Stimulated activated CD4-positive, alpha-beta T cell treated with anti-CD3 and anti-CD28 coated beads, TNF-alpha, amount 100 ng/mL, for 1 hour (primary cell): ENCODE data around the gene GRM3.

Experiments used
- DNase-seq, 3 donors: peaks; one replicate each; pipeline ENCODE4 v3.0.0-alpha.2; 2020; ENCODE audit warnings: low read depth in 3 of 3, low spot score in 1 of 3

The GRM3 gene

GRCh38 chr7:86689363-86689762 lies 45.7 kb downstream of the GRM3 start:
- DNase-seq, result no peak

GRCh38 chr7:86692755-86693154 lies 49.0 kb downstream of the GRM3 start:
- DNase-seq, result no peak

GRCh38 chr7:86706406-86706805 lies 62.7 kb downstream of the GRM3 start:
- no peak for DNase-seq

- DNase-seq, result no peak
These were observed 64.4 kb downstream of the GRM3 start for GRCh38 chr7:86708031-86708680.

- no peak for DNase-seq
These were observed 76.6 kb downstream of the GRM3 start for GRCh38 chr7:86720306-86720705.

GRCh38 chr7:86733783-86734182 lies 90.1 kb downstream of the GRM3 start:
- DNase-seq, result no peak

- no peak for DNase-seq
These were observed 101.5 kb downstream of the GRM3 start for GRCh38 chr7:86745013-86745745.

GRCh38 chr7:86747698-86748097 lies 104.0 kb downstream of the GRM3 start:
- no peak for DNase-seq

- no peak for DNase-seq
These were observed 104.5 kb downstream of the GRM3 start for GRCh38 chr7:86748201-86748600.

- no peak for DNase-seq
These were observed 105.4 kb downstream of the GRM3 start for GRCh38 chr7:86748843-86749719.

- no peak for DNase-seq
These were observed 106.3 kb downstream of the GRM3 start for GRCh38 chr7:86749741-86750665.

- no peak for DNase-seq
These were observed 116.5 kb downstream of the GRM3 start for GRCh38 chr7:86760236-86760635.

- DNase-seq, result no peak
These were observed 118.4 kb downstream of the GRM3 start for GRCh38 chr7:86762129-86762528.

GRCh38 chr7:86765931-86766330 lies 122.2 kb downstream of the GRM3 start:
- DNase-seq, result no peak

GRCh38 chr7:86768394-86768793 lies 124.7 kb downstream of the GRM3 start:
- DNase-seq, result no peak

- DNase-seq, result no peak
These were observed 125.5 kb downstream of the GRM3 start for GRCh38 chr7:86768967-86769760.

GRCh38 chr7:86773309-86773708 lies 129.6 kb downstream of the GRM3 start:
- DNase-seq, result no peak

GRCh38 chr7:86775203-86775602 lies 131.5 kb downstream of the GRM3 start:
- DNase-seq, result no peak

- DNase-seq, result no peak
These were observed 132.4 kb downstream of the GRM3 start for GRCh38 chr7:86776136-86776535.

GRCh38 chr7:86778271-86778670 lies 134.6 kb downstream of the GRM3 start:
- no peak for DNase-seq
